ENCODE data around the gene NEURL1B.

Gene NEURL1B

GRCh38 chr5:172622091-172623046 lies 18.7 kb upstream of the NEURL1B start:
- Histone ChIP-seq H3K4me3 (ENCODE audit: insufficient read length, low read depth) (no peak overlapping the region), H3K36me3 (ENCODE audit: insufficient read depth, insufficient read length, low read length) (no peaks in the 10 kb centered on the region), H3K27me3 (ENCODE audit: insufficient read depth, insufficient read length) (no peaks in the 10 kb centered on the region), H3K9ac (ENCODE audit: insufficient read length, low read depth) (no peak overlapping the region), H3K9me3 (ENCODE audit: insufficient read depth, low read length) (no peaks in the 10 kb centered on the region), H3K4me1 (ENCODE audit: insufficient read depth, insufficient read length) (no peaks in the 10 kb centered on the region)
- TF ChIP-seq SUZ12 (IDR thresholded peaks at IDR 0.05; ENCODE audit: extremely low read depth, insufficient read depth, insufficient read length) (no peak), ZNF274 (IDR thresholded peaks at IDR 0.05; ENCODE audit: low read depth, low read length) (no peak), YY1 (IDR thresholded peaks at IDR 0.05; ENCODE audit: insufficient read depth, insufficient read length) (no peak)
- no peak for DNase-seq (ENCODE audit: low read depth, low spot score)

GRCh38 chr5:172623313-172623980 lies 17.6 kb upstream of the NEURL1B start:
- DNase-seq (ENCODE audit: low read depth, low spot score): no peak
- no peaks in the 10 kb centered on the region for H3K36me3 ChIP-seq (ENCODE audit: insufficient read depth, insufficient read length, low read length)
- TF ChIP-seq YY1 (IDR thresholded peaks at IDR 0.05; ENCODE audit: insufficient read depth, insufficient read length) (no peak), ZNF274 (IDR thresholded peaks at IDR 0.05; ENCODE audit: low read depth, low read length) (no peak), SUZ12 (IDR thresholded peaks at IDR 0.05; ENCODE audit: extremely low read depth, insufficient read depth, insufficient read length) (no peak)
- H3K9me3 ChIP-seq (ENCODE audit: insufficient read depth, low read length): no peaks in the 10 kb centered on the region
- H3K4me3 ChIP-seq (ENCODE audit: insufficient read length, low read depth): no peak overlapping the region
- no peak overlapping the region for H3K9ac ChIP-seq (ENCODE audit: insufficient read length, low read depth)
- no peaks in the 10 kb centered on the region for H3K27me3 ChIP-seq (ENCODE audit: insufficient read depth, insufficient read length)
- H3K4me1 ChIP-seq (ENCODE audit: insufficient read depth, insufficient read length): no peaks in the 10 kb centered on the region

- H3K9me3 ChIP-seq (ENCODE audit: insufficient read depth, low read length): no peaks in the 10 kb centered on the region
- H3K27me3 ChIP-seq (ENCODE audit: insufficient read depth, insufficient read length): no peaks in the 10 kb centered on the region
- no peak for DNase-seq (ENCODE audit: low read depth, low spot score)
- no peaks in the 10 kb centered on the region for H3K36me3 ChIP-seq (ENCODE audit: insufficient read depth, insufficient read length, low read length)
- TF ChIP-seq ZNF274 (IDR thresholded peaks at IDR 0.05; ENCODE audit: low read depth, low read length) (no peak), SUZ12 (IDR thresholded peaks at IDR 0.05; ENCODE audit: extremely low read depth, insufficient read depth, insufficient read length) (no peak), YY1 (IDR thresholded peaks at IDR 0.05; ENCODE audit: insufficient read depth, insufficient read length) (no peak)
- H3K4me1 ChIP-seq (ENCODE audit: insufficient read depth, insufficient read length): no peaks in the 10 kb centered on the region
- H3K9ac ChIP-seq (ENCODE audit: insufficient read length, low read depth): no peak overlapping the region
- no peak overlapping the region for H3K4me3 ChIP-seq (ENCODE audit: insufficient read length, low read depth)
Measured at GRCh38 chr5:172624083-172624995, 16.7 kb upstream of the NEURL1B start.

GRCh38 chr5:172624996-172625964 lies 15.8 kb upstream of the NEURL1B start:
- H3K36me3 ChIP-seq (ENCODE audit: insufficient read depth, insufficient read length, low read length): no peaks in the 10 kb centered on the region
- no peaks in the 10 kb centered on the region for H3K4me1 ChIP-seq (ENCODE audit: insufficient read depth, insufficient read length)

GRCh38 chr5:172626031-172626581 lies 15.0 kb upstream of the NEURL1B start:
- no peak for TF ChIP-seq SUZ12 (IDR thresholded peaks at IDR 0.05; ENCODE audit: extremely low read depth, insufficient read depth, insufficient read length)
- TF ChIP-seq YY1 (IDR thresholded peaks at IDR 0.05; ENCODE audit: insufficient read depth, insufficient read length): no peak
- TF ChIP-seq ZNF274 (IDR thresholded peaks at IDR 0.05; ENCODE audit: low read depth, low read length): no peak
- Histone ChIP-seq H3K36me3 (ENCODE audit: insufficient read depth, insufficient read length, low read length) (no peaks in the 10 kb centered on the region), H3K27me3 (ENCODE audit: insufficient read depth, insufficient read length) (peaks cover 3% of the 10 kb centered on the region), H3K9ac (ENCODE audit: insufficient read length, low read depth) (no peak overlapping the region), H3K4me3 (ENCODE audit: insufficient read length, low read depth) (no peak overlapping the region), H3K4me1 (ENCODE audit: insufficient read depth, insufficient read length) (no peaks in the 10 kb centered on the region), H3K9me3 (ENCODE audit: insufficient read depth, low read length) (no peaks in the 10 kb centered on the region)
- DNase-seq (ENCODE audit: low read depth, low spot score): no peak

More at GRCh38 chr5:172624996-172625964, 15.8 kb upstream of the NEURL1B start:
- no peaks in the 10 kb centered on the region for H3K9me3 ChIP-seq (ENCODE audit: insufficient read depth, low read length)
- TF ChIP-seq SUZ12 (IDR thresholded peaks at IDR 0.05; ENCODE audit: extremely low read depth, insufficient read depth, insufficient read length) (no peak), YY1 (IDR thresholded peaks at IDR 0.05; ENCODE audit: insufficient read depth, insufficient read length) (no peak), ZNF274 (IDR thresholded peaks at IDR 0.05; ENCODE audit: low read depth, low read length) (no peak)
- DNase-seq (ENCODE audit: low read depth, low spot score): no peak
- H3K4me3 ChIP-seq (ENCODE audit: insufficient read length, low read depth): no peak overlapping the region
- no peak overlapping the region for H3K9ac ChIP-seq (ENCODE audit: insufficient read length, low read depth)
- H3K27me3 ChIP-seq (ENCODE audit: insufficient read depth, insufficient read length): no peaks in the 10 kb centered on the region

- Histone ChIP-seq H3K9me3 (ENCODE audit: insufficient read depth, low read length) (no peaks in the 10 kb centered on the region), H3K27me3 (ENCODE audit: insufficient read depth, insufficient read length) (peaks cover 3% of the 10 kb centered on the region), H3K4me3 (ENCODE audit: insufficient read length, low read depth) (no peak overlapping the region), H3K36me3 (ENCODE audit: insufficient read depth, insufficient read length, low read length) (no peaks in the 10 kb centered on the region), H3K4me1 (ENCODE audit: insufficient read depth, insufficient read length) (no peaks in the 10 kb centered on the region), H3K9ac (ENCODE audit: insufficient read length, low read depth) (no peak overlapping the region)
- no peak for DNase-seq (ENCODE audit: low read depth, low spot score)
- TF ChIP-seq ZNF274 (IDR thresholded peaks at IDR 0.05; ENCODE audit: low read depth, low read length) (no peak), SUZ12 (IDR thresholded peaks at IDR 0.05; ENCODE audit: extremely low read depth, insufficient read depth, insufficient read length) (no peak), YY1 (IDR thresholded peaks at IDR 0.05; ENCODE audit: insufficient read depth, insufficient read length) (no peak)
Measured at GRCh38 chr5:172630082-172630481, 11.0 kb upstream of the NEURL1B start.
